Peyer's patch (tissue), 4 donors: ENCODE data around the gene IFNAR1.
"Not testable (repeated sequence)": the region's sequence is repeated elsewhere in the genome, so short reads cannot be mapped to it uniquely, and the experiment has no call there.

ENCODE experiments used
- POLR2A ChIP-seq, 2 donors: fragments of 450-650 bp; IDR thresholded peaks; one replicate each; pipeline ENCODE4 v1.5.1; 2017; ENCODE audit warnings: antibody characterized with exemption in 2 of 2, mild to moderate bottlenecking in 2 of 2, moderate library complexity in 2 of 2
- TF ChIP-seq, protein P1 (sequence below), 6 experiments: fragments of 450-650 bp in 4 of 6; fragments of 200-600 bp in 2 of 6; sonication (generic) in 1 of 6; IDR thresholded peaks; one replicate each; pipeline ENCODE4 v1.5.1; 2017 to 2019; ENCODE audit warnings: antibody characterized with exemption in 6 of 6, mild to moderate bottlenecking in 3 of 6, moderate library complexity in 1 of 6

DNA sequence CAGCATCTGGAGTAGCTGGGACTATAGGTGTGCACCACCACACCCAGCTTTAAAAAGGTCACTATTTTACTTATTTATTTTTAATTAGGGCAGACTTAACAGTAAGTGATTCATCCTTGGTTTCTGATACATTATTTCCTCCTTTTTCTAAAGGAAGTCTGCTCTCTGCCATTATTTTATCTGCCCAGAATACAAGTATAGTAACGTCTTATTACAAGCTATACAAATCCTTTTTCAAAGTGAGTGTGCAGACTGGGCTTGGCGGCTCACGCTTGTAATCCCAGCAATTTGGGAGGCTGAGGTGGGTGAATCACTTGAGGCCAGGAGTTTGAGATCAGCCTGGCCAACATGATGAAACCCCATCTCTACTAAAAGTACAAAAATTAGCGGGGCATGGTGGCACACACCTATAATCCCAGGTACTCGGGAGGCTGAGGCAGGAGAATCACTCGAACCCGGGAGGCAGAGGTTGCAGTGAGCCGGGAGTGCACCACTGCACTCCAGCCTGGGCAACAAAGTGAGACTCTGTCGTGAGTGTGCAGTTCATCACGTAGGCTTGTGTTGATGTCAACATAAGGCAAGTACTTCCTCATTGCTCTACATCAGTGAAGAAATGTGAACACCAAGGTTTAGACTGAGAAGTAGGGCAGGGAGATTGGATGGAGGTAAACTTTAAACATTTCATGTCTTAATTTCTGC lies 39.3 kb downstream of the IFNAR1 start:
- TF ChIP-seq POLR2A (IDR thresholded peaks at IDR 0.05), result not testable (repeated sequence)
- TF ChIP-seq, protein P1, sequence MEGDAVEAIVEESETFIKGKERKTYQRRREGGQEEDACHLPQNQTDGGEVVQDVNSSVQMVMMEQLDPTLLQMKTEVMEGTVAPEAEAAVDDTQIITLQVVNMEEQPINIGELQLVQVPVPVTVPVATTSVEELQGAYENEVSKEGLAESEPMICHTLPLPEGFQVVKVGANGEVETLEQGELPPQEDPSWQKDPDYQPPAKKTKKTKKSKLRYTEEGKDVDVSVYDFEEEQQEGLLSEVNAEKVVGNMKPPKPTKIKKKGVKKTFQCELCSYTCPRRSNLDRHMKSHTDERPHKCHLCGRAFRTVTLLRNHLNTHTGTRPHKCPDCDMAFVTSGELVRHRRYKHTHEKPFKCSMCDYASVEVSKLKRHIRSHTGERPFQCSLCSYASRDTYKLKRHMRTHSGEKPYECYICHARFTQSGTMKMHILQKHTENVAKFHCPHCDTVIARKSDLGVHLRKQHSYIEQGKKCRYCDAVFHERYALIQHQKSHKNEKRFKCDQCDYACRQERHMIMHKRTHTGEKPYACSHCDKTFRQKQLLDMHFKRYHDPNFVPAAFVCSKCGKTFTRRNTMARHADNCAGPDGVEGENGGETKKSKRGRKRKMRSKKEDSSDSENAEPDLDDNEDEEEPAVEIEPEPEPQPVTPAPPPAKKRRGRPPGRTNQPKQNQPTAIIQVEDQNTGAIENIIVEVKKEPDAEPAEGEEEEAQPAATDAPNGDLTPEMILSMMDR (IDR thresholded peaks at IDR 0.05), result not testable (repeated sequence)
